Kasumi-1 (cell line): ENCODE results near the gene QKI.

Source experiments
- DNase-seq, 2 experiments: peaks; one replicate each; lab custom pipeline; 2025; lab: John Stamatoyannopoulos, UW

QKI gene

DNA sequence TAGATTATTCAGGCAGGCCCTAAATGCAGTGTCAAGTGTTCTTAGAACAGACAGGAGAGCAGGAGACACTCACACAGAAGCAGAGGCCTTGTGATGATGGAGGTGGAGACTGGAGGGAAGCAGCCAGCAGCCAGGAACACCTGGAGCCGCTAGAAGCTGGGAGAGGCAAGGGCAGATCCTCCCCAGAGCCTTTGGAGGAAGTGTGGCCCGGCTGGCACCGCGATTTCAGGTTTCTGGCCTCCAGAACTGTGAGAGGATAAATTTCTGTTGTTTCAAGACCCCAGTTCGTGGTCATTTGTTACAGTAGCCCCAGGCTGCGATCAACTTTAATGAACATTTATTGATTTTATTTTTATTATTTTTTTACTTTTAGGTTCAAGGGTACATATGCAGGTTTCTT, 203.0 kb downstream of the QKI start:
- DNase-seq: no peak

DNA sequence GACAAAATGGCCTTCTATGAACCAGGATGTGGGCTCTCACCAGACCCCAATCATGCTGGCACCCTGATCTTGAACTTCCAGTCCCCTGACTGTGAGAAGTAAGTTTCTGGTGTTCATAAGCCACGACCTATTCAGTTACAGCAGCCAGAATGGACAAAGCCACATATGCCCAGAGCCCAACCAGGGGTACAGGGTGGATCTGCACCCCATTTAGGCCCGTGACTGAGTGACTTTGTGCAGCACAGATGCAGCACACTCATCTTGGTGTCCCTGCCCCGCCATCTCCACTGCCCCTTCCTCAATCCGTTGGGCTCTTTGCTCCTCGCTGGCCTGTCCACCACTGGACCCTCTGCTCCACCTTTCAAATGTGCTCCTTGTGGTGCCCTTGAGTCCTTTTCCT, 205.6 kb downstream of the QKI start:
- DNase-seq: no peak

DNA sequence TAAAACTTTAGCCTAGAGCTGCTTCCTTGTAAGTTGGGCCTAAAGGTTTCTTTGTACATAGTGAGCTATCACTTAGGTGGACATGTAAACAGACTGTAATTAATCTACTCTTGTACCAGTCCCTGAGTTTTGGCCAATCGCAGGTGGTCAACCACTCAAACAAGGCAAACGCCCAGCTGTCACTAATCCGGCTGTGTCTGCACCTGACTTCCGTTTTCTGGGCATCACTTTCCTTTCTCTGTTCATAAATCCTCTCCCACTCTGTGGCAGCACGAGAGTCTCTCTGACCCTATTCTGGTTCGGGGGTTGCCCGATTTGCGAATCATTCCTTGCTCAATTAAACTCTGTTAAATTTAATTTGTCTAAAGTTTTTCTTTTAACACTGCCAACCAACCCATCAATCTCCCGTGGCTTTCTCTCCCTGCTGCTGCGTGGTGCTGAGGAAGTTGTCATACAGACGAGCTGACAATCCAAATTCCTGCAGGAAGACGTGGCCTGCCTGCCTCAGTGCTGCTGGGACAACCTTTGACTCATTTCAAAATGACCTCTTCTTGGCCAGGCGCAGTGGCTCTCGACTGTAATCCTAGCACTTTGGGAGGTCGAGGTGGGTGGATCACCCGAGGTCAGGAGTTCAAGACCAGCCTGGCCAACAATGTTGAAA, 206.3 kb downstream of the QKI start:
- no peak for DNase-seq

GRCh38 chr6:163625265-163625664, 210.7 kb downstream of the QKI start:
- DNase-seq: no peak

DNA sequence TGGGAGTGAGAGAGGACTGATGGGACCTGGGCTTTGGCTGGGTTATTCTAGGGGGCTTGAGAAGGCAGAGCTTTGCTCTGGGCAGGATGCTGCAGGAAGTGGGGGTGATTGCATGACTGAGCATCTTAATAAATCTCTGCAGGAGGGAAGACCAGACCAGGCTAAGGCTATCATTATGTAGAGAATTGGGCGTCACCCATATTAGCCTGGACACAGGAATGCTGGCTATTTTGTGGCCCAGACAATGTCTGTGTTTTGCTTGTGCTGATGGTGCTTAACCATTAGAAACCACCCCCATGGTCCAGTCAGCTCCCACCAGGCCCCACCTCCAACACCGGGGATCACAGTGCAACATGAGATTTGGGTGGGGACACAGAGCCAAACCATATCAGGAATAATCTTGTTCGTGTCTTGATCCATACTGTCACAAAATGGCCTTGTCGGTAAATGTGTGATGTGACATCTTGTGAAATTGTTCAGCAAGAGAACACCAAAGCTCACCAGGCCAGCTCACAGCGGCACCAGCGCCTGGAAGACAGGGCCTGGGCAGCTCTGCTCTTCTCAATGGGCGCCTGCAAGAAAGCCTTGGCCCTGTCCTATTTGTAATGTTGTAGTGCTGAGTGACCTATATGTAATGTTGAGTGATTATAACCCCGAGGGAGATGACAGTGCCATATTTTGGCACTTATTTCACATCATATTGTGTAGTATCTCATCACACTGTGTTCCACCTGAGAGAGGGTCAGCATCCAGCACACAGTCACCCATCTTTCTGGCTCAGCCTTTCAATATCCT, 211.8 kb downstream of the QKI start:
- no peak for DNase-seq

DNA sequence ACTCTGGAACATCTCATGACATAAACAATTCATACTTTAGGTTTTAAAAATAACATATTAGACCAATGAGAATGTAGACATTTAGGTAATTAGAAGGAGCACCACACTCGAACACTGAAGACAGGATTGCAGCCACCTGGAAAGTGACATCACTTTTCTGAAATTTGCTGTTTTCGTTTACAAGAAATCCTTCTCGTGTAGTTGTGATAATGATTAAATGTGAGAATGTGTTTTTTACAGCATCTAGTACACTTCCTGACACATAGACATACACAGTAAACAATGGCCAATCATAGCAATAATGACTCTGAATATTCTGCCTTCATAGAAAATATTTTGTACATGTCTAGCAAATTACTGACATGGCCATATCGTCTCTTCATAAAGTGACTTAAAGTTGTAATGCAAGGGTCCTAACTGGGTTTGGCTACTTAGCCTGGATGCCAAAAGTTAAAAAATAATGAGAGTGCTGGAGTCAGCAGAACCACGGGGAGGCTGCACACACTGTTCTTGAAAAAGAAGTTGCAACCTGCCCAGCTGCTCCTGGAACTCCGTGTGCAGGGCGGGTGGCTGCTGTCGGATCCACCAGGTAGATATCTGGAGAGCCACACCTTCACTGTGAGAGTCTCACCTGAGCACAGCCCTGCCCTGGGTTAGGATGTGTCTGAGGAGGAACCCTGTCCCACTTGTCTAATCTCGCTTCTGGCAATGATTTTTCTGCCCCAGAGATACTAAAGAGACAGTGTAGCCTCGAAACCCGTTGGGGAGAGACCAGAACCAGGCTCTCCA, 212.9 kb downstream of the QKI start:
- DNase-seq: no peak
